ES-I3 (cell line): ENCODE results near the gene SPTBN4.

Experiments used
- H3K36me3 ChIP-seq: 2 replicates; pipeline ENCODE4 v1.6.1; 2013; ENCODE audit warnings: mild to moderate bottlenecking, low read length, control low read depth, moderate library complexity; ENCODE audit not compliant: insufficient read depth
- H3K4me1 ChIP-seq: 2 replicates; pipeline ENCODE4 v1.6.1; 2013; ENCODE audit warnings: mild to moderate bottlenecking, control low read depth, low read length; ENCODE audit not compliant: insufficient read depth
- H3K9ac ChIP-seq: 2 replicates; pipeline ENCODE4 v1.6.1; 2013; ENCODE audit warnings: low read depth, mild to moderate bottlenecking, low read length, moderate library complexity
- H3K9me3 ChIP-seq: 2 replicates; pipeline ENCODE4 v1.6.1; 2013; ENCODE audit warnings: mild to moderate bottlenecking, low read length, moderate library complexity; ENCODE audit not compliant: control insufficient read depth, insufficient read depth

Gene SPTBN4

GRCh38 chr19:40601134-40601974 lies 134.6 kb downstream of the SPTBN4 start, which contains the start of gene LTBP4:
Gene LTBP4 (plus strand): TSS chr19:40601369. CDS start chr19:40601388, 19 bp downstream.
- peaks cover 17% of the 10 kb centered on the region for H3K4me1 ChIP-seq
- H3K9me3 ChIP-seq, result no peaks in the 10 kb centered on the region
- H3K36me3 ChIP-seq, result no peaks in the 10 kb centered on the region
- H3K9ac ChIP-seq, result peak within 1 kb of the TSS; percentile 29; the same call in 1 of the 2 replicates

- Histone ChIP-seq H3K9me3 (no peaks in the 10 kb centered on the region), H3K36me3 (no peaks in the 10 kb centered on the region), H3K9ac (peak overlapping the region; percentile 38; the same call in 1 of the 2 replicates), H3K4me1 (peaks cover 13% of the 10 kb centered on the region)
Observed at GRCh38 chr19:40603071-40603388, 136.2 kb downstream of the SPTBN4 start.

DNA sequence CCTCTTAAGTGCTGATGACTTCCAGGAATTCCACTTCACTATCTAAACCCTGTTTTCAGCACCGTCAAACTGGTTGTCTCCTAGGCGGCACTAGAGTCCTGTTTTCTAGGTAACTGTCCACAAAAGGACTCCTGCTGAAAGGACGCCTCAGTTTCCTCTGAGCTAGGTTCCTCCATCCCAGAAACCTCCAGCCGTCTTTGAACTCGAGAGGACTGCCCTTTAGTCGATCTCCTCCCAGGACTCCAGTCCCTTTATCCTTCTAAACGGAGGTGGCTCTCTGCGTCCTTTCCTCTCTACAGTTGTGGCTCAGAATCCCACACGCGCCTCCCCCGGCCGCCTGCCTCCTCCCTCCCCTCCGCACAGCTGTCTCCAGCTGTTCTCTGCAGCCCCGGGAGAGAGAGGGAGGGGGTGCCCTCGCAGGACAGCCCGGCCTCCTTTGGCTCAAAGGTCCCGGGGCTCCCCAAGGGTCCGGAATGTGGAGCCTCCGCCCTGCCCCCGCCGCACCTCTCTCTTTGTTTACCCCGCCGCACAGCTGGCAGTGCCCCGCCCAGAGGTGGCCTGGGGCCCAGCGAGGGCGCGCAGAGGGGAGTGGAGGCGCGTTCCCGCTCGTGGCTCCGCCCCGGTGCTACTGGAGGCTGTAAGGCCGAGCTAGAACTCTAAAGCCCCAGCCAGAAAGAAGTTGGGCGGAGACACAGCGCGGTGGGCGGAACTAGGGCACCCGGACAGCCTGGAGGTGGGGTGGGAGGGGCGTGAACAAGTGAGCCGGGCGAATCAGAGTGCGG lies 136.8 kb downstream of the SPTBN4 start:
- H3K9ac ChIP-seq, result peak overlapping the region; percentile 38; the same call in 1 of the 2 replicates
- H3K9me3 ChIP-seq, result no peaks in the 10 kb centered on the region
- H3K4me1 ChIP-seq, result peaks cover 13% of the 10 kb centered on the region
- H3K36me3 ChIP-seq, result no peaks in the 10 kb centered on the region

DNA sequence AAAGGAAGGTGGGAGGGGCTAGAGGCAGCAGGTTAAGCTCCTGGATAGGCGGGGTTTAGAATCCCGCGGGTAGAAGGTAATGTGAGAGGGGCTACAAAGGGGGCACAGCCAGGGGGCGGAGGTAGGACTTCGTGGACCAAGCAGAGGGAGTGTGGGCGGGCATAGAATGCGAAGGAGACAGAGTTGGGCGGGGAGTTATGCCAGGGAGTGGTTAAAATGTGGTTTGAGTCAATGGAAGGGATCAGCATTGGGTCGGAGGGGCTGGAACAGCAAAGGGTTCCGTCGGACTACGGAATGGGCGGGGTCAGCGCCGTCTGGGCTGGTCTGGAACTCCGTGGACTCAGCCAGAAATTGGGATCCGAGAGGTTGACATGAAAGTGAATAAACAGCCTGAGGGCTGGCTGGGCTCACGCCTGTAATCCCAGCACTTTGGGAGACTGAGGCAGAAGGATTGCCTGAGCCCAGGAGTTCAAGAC lies 137.4 kb downstream of the SPTBN4 start:
- Histone ChIP-seq H3K9me3 (no peaks in the 10 kb centered on the region), H3K36me3 (no peaks in the 10 kb centered on the region), H3K4me1 (peaks cover 13% of the 10 kb centered on the region), H3K9ac (no peak overlapping the region)

DNA sequence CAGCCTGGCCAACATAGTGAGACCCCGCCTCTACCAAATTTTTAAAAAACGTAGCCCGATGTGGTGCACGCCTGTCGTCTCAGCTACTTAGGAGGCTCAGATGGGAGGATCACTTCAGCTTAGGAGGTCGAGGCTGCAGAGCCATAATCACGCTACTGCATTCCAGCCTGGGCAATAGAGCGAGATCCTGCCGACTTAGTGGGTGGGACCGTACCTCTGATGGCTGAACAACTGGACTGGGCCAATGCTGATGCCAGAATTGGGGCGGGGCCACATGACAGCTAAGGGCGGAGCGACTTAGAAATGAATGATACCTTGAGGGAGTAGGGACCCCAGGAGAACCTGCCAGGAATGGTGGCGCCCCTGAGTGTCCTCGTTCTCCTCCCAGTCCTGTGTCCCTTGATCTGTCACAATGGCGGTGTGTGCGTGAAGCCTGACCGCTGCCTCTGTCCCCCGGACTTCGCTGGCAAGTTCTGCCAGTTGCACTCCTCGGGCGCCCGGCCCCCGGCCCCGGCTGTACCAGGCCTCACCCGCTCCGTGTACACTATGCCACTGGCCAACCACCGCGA lies 137.9 kb downstream of the SPTBN4 start:
- Histone ChIP-seq H3K9me3 (no peaks in the 10 kb centered on the region), H3K9ac (peak overlapping the region; percentile 54; the same call in 1 of the 2 replicates), H3K36me3 (no peaks in the 10 kb centered on the region), H3K4me1 (peaks cover 13% of the 10 kb centered on the region)

- Histone ChIP-seq H3K9ac (peak overlapping the region; percentile 54), H3K4me1 (peaks cover 12% of the 10 kb centered on the region), H3K9me3 (no peaks in the 10 kb centered on the region)
Observed at GRCh38 chr19:40605216-40605971, 138.6 kb downstream of the SPTBN4 start.

GRCh38 chr19:40607311-40608239 lies 140.8 kb downstream of the SPTBN4 start:
- Histone ChIP-seq H3K4me1 (peaks cover 12% of the 10 kb centered on the region), H3K9ac (no peak overlapping the region)

More at GRCh38 chr19:40605216-40605971, 138.6 kb downstream of the SPTBN4 start:
- H3K36me3 ChIP-seq, result no peaks in the 10 kb centered on the region

GRCh38 chr19:40608240-40608621 lies 141.4 kb downstream of the SPTBN4 start:
- Histone ChIP-seq H3K9ac (no peak overlapping the region), H3K36me3 (no peaks in the 10 kb centered on the region), H3K4me1 (peaks cover 5% of the 10 kb centered on the region), H3K9me3 (no peaks in the 10 kb centered on the region)

More at GRCh38 chr19:40607311-40608239, 140.8 kb downstream of the SPTBN4 start:
- no peaks in the 10 kb centered on the region for H3K36me3 ChIP-seq
- H3K9me3 ChIP-seq, result no peaks in the 10 kb centered on the region

DNA sequence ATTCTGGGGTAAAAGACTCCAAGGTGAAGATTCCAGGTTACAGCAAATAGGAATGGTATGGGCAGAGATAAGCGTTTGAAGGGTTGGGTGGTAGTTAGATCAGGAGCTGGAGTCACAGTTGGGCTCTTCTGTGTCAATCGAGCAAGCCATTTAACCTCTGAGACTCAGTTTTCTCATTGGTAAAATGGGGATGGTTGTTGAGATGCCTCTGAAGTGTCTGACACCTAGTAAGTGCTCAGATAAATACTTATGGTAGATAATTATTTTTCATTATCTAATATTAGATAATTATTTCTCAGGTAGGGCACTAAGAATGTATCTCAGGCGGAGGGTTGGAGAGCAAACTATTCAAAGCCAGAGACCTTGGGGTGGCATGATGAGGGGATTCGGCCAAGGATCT lies 142.2 kb downstream of the SPTBN4 start:
- H3K36me3 ChIP-seq, result no peaks in the 10 kb centered on the region
- H3K4me1 ChIP-seq, result peaks cover 5% of the 10 kb centered on the region
- H3K9ac ChIP-seq, result peak overlapping the region; percentile 51; the same call in 1 of the 2 replicates
- no peaks in the 10 kb centered on the region for H3K9me3 ChIP-seq

GRCh38 chr19:40609561-40610395 lies 143.0 kb downstream of the SPTBN4 start:
- Histone ChIP-seq H3K36me3 (no peaks in the 10 kb centered on the region), H3K9me3 (no peaks in the 10 kb centered on the region), H3K4me1 (peaks cover 5% of the 10 kb centered on the region), H3K9ac (peak overlapping the region; percentile 60)

DNA sequence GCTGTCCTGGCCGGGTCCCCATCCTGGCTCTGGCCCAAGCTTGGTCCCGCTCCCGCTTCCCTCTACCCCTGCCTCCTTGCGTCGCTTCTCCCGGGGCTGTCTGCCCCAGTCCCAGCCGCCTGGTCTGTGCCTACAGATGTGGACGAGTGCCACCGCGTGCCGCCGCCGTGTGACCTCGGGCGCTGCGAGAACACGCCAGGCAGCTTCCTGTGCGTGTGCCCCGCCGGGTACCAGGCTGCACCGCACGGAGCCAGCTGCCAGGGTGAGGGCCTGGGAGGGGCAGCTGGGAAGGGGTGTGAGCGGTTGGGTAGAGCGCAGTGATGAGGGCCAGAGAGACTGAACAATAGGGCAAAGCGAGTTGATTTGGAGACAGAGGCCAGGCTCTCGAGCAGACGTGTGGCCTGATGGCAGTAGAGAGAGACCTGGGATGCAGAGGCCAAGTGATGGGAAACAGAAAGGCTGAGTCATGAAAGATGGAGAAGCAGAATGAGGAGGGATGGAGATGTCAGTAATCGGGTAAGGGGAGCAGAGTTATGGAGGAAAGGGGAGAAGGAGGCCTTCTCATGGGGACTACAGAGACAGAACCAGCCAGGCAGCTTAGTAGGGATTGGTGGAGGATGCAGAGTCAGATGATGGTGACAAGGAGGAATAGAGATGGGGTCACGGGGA lies 143.7 kb downstream of the SPTBN4 start:
- Histone ChIP-seq H3K9ac (peak overlapping the region; percentile 60), H3K4me1 (peaks cover 5% of the 10 kb centered on the region), H3K9me3 (no peaks in the 10 kb centered on the region), H3K36me3 (no peaks in the 10 kb centered on the region)

- Histone ChIP-seq H3K36me3 (no peaks in the 10 kb centered on the region), H3K9ac (no peak overlapping the region), H3K9me3 (no peaks in the 10 kb centered on the region), H3K4me1 (peaks cover 5% of the 10 kb centered on the region)
Observed at GRCh38 chr19:40611096-40611495, 144.3 kb downstream of the SPTBN4 start.
